Stimulated activated CD8-positive, alpha-beta memory T cell treated with anti-CD3 and anti-CD28 coated beads, Interleukin-12 subunit alpha, Interleukin-12 subunit beta, amount 100 ng/mL, for 1 hour (primary cell): ENCODE data around the gene PCGF3.
"Not testable (repeated sequence)": the region's sequence is repeated elsewhere in the genome, so short reads cannot be mapped to it uniquely, and the experiment has no call there.

Experiments
- DNase-seq: peaks from one replicate; pipeline ENCODE4 v3.0.0-alpha.2; 2020; ENCODE audit warnings: low read depth

The PCGF3 gene

DNA sequence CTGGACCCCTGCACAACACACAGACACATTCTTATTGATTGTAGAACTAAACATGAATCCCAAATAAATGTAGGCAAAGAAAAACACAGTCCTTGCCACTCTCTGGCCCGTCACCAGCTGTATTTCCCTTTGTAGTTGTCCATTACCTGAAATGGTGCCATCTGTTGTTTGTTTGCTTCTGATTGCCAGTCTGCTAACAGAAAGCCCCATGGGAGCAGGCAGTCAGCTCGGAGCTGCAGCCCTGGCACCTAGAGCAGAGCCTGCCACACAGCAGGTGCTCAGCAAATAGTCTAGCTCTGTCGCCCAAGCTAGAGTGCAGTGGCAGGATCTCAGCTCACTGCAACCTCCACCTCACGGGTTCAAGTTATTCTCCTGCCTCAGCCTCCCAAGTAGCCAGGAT lies 91.4 kb downstream of the PCGF3 start:
- no peak for DNase-seq

GRCh38 chr4:801436-802124 lies 95.9 kb downstream of the PCGF3 start:
- no peak for DNase-seq

GRCh38 chr4:803884-804283 lies 98.3 kb downstream of the PCGF3 start:
- DNase-seq, result no peak

DNA sequence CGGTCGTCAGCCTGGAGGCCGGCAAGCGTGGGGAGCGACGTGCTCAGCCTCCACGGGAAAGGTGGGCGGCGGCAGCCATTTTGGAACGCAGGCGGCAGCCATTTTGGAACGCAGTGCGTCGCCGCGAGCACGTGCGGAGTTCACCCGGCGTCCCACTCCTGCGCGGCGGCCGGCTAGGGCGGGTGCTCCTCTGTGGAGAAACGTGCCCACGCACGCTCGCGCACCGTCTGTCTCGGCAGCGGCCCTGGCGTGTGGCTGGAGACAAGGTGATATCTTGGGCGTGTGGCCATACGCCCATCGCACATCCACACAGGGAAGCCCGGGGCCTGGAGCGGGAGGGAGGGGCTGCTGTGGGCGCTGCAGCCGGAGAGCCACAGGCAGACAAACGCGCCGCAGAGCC lies 99.2 kb downstream of the PCGF3 start:
- DNase-seq, result no peak

DNA sequence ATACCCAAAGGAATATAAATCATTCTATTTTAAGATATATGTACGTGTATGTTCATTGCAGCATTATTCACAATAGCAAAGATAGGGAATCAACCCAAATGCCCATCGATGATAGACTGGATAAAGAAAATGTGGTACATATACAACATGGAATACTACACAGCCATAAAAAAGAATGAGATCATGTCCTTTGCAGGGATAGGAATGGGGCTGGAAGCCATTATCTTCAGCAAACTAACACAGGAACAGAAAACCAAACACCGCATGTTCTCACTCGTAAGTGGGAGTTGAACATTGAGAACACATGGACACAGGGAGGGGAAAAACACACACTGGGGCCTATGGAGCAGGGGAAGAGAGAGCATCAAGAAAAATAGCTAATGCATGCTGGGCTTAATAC lies 101.3 kb downstream of the PCGF3 start:
- not testable (repeated sequence) for DNase-seq

GRCh38 chr4:807792-808191 lies 102.2 kb downstream of the PCGF3 start:
- no peak for DNase-seq

GRCh38 chr4:808860-809570 lies 103.4 kb downstream of the PCGF3 start:
- no peak for DNase-seq

- no peak for DNase-seq
Observed at GRCh38 chr4:813900-814299, 108.3 kb downstream of the PCGF3 start.

DNA sequence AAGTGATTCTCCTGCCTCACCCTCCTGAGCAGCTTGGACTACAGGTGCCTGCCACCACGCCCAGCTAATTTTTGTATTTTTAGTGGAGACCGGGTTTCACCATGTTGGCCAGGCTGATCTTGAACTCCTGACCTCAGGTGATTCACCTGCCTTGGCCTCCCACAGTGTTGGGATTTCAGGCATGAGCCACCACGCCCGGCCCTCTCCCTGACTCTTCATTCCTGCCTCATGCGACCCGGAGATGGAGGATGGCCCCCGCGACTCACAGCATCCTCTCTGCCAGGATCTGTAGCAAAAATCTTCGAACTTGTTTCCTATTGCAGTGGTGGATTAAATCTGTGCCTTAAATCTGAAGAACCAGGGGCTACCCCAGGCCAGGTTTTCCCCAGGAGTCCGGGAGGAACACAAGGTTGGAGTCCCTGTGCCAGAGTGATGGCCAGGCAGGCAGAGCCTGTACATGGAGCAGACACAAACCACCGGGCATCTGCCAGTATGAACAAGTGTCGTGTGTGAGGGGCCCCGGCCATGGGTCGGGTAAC lies 108.7 kb downstream of the PCGF3 start:
- no peak for DNase-seq

DNA sequence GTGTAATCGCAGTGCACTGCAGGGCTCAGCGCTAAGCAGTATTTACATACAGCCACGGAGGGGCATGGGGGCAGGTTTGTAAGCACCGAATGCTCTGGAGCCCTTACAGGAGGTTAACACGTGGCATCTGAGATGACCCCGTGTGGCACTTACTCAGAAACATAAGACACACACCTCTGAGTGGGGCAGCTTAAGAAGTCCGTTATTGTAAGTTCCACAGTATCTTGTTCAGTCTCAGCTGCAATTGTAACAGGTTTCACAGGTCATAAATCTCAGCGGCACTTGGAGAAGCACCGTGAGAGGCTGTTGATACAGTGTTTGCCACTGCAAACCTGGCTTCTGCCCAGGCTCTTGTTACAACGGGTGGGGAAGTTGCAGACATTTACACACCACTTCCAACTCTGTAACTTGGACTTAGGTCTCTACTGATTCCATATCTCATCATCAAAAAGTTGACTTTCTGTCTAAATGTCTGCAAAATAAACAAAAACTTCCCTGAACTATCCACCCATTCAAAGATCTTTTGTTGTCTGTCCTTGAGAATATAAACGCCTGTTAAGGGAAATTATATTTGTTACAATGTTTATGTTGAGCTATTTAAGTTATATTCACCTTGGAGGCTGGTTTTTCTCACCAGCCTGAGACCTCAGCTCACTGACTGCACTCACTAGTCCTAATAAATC lies 110.0 kb downstream of the PCGF3 start:
- no peak for DNase-seq

GRCh38 chr4:818106-818921 lies 112.7 kb downstream of the PCGF3 start:
- DNase-seq, result no peak

- no peak for DNase-seq
Observed at GRCh38 chr4:819401-820229, 114.0 kb downstream of the PCGF3 start.
